Activated CD4-positive, alpha-beta memory T cell treated with anti-CD3 and anti-CD28 coated beads for 36 hours (primary cell): ENCODE data around the gene ARHGAP26. TPM values are rescaled to one million over a fixed set of nuclear protein-coding genes. Genes with fewer than 3 reads are reported as not detected.

Source experiments
- CTCF ChIA-PET: fragments of 350-600 bp; sonication (Branson Sonifier 250); formaldehyde crosslinking; loops from one replicate; lab custom pipeline; 2021; ENCODE audit warnings: antibody characterized with exemption, inconsistent platforms; lab: Charles Lee
- POLR2A ChIA-PET: fragments of 350-600 bp; sonication (Branson Sonifier 250); formaldehyde crosslinking; loops from one replicate; lab custom pipeline; 2021; ENCODE audit warnings: antibody characterized with exemption; lab: Charles Lee
- DNase-seq: peaks from one replicate; pipeline ENCODE4 v3.0.0-alpha.2; 2020
- H3K27ac Mint-ChIP-seq: one replicate; pipeline ENCODE4 v1.8.0; 2021; ENCODE audit warnings: mixed read lengths
- H3K27me3 Mint-ChIP-seq: one replicate; pipeline ENCODE4 v1.8.0; 2021; ENCODE audit warnings: mixed read lengths
- H3K36me3 Mint-ChIP-seq: one replicate; pipeline ENCODE4 v1.8.0; 2021; ENCODE audit warnings: mixed read lengths
- H3K4me1 Mint-ChIP-seq: one replicate; pipeline ENCODE4 v1.8.0; 2021; ENCODE audit warnings: low read depth, mixed read lengths
- H3K4me3 Mint-ChIP-seq: one replicate; pipeline ENCODE4 v1.8.0; 2021; ENCODE audit warnings: mild to moderate bottlenecking, mixed read lengths
- H3K9me3 Mint-ChIP-seq: one replicate; pipeline ENCODE4 v1.8.0; 2021; ENCODE audit warnings: mixed read lengths
- intact Hi-C: fragments of 100-400 bp; cut with micrococcal nuclease; formaldehyde crosslinking; loops from one replicate; pipeline ENCODE4 v1.15.1; 2023
- total RNA-seq, 2 experiments: library from RNA; stranded (reverse); gene quantifications; one replicate each; pipeline ENCODE4 v1.2.3, GENCODE V29; 2021

Gene ARHGAP26
- total RNA-seq, 2 experiments from 2014 or later: 16.4 to 16.9 TPM

DNA sequence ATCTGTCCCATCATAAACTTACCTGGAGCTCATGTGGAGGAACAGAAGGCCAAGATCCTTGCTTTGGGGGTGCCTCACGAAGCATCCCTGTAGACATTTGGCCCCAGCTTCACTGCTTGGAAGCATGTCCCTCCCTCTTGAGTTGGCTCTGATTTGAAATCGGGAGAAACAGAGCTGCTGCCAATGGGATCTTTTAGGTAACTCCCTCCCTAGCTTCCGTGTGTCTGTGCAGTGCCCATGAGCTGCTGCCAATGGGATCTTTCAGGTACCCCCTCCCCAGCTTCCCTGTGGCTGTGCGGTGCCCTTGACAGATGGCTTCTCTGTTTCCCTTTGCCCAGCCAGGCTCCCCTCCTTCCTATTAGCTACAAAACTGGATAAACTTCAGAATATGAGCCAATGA lies 455.3 kb downstream of the ARHGAP26 start:
- ChIA-PET CTCF (interaction anchor here (0.9 to 1.2 kb wide), 2 partner anchors 37 to 218 kb away, joined by 3 read pairs; no protein-coding TSS in a partner anchor), POLR2A (no interaction called here)
- Mint-ChIP-seq H3K27me3 (no peaks in the 10 kb centered on the region), H3K4me3 (no peak overlapping the region), H3K9me3 (no peaks in the 10 kb centered on the region), H3K4me1 (peaks cover 57% of the 10 kb centered on the region), H3K36me3 (peaks cover 2% of the 10 kb centered on the region), H3K27ac (no peak overlapping the region)
- DNase-seq: no peak
- intact Hi-C loops: no loop called here

DNA sequence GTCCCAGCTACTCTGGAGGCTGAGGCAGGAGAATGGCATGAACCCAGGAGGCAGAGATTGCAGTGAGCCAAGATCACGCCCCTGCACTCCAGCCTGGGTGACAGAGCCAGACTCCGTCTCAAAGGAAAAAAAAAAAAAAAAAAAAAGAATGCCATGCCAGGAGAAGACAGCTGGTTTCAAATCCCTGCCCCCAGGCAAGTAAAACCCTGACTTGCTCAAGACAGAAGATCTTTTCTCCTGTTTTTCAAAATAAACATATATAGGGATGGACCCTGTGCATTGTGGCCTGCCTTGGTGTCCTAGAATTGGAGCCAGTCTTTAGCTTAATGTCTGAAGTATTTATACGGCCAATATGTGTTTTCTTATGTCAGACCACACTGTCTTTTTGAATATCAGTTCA lies 456.2 kb downstream of the ARHGAP26 start:
- CTCF ChIA-PET: interaction anchor here (1.2 kb wide), 1 partner anchor 219 kb away, joined by 3 read pairs; no protein-coding TSS in a partner anchor
- intact Hi-C loops: no loop called here
- H3K4me1 Mint-ChIP-seq: peaks cover 56% of the 10 kb centered on the region
- H3K4me3 Mint-ChIP-seq: no peak overlapping the region
- H3K27me3 Mint-ChIP-seq: no peaks in the 10 kb centered on the region
- no peak overlapping the region for H3K27ac Mint-ChIP-seq
- POLR2A ChIA-PET: no interaction called here
- H3K9me3 Mint-ChIP-seq: no peaks in the 10 kb centered on the region
- DNase-seq: no peak
- H3K36me3 Mint-ChIP-seq: peaks cover 2% of the 10 kb centered on the region

DNA sequence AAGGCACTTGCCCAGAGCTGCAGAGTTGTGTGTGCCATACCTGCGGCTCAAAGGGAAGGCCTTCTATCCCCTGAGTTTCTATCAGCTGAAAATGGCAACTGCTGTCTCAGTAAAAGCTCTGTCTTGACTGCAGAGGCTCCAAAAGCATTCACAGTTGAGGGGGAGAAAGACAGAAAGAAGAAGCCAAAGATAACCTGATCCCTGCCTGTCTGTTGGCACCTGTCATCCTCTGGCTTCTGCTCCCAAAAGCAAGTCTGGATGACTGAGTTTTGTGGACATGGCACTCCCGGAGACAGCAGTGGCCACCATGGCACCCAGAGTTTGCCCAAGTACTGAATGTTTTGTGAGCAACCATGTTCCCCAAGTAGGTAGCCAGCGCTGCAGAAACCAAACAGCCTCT lies 456.7 kb downstream of the ARHGAP26 start:
- no peaks in the 10 kb centered on the region for H3K9me3 Mint-ChIP-seq
- DNase-seq: no peak
- ChIA-PET CTCF (no interaction called here), POLR2A (no interaction called here)
- H3K4me1 Mint-ChIP-seq: peaks cover 51% of the 10 kb centered on the region
- no peak overlapping the region for H3K27ac Mint-ChIP-seq
- intact Hi-C loops: no loop called here
- H3K36me3 Mint-ChIP-seq: peaks cover 2% of the 10 kb centered on the region
- H3K27me3 Mint-ChIP-seq: no peaks in the 10 kb centered on the region
- H3K4me3 Mint-ChIP-seq: no peak overlapping the region

DNA sequence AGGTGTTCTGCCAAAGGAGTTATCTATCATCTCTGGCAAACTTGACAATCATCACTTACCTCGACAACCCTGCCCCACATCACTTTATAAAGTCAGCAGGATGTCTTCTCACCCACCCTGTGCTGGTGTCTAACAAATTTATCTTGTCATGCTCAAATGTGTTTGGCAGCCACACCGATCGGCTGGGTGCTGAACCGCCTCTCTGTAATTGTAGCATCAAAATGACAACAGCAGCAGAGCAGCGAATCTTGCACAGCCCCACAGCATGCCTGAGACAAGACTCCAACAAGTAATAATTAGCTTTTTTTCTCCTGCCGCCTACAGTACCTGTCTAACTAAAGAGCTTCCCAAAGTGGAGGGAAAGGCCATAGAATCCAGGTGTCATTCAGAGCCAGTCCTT lies 457.1 kb downstream of the ARHGAP26 start:
- CTCF ChIA-PET: no interaction called here

DNA sequence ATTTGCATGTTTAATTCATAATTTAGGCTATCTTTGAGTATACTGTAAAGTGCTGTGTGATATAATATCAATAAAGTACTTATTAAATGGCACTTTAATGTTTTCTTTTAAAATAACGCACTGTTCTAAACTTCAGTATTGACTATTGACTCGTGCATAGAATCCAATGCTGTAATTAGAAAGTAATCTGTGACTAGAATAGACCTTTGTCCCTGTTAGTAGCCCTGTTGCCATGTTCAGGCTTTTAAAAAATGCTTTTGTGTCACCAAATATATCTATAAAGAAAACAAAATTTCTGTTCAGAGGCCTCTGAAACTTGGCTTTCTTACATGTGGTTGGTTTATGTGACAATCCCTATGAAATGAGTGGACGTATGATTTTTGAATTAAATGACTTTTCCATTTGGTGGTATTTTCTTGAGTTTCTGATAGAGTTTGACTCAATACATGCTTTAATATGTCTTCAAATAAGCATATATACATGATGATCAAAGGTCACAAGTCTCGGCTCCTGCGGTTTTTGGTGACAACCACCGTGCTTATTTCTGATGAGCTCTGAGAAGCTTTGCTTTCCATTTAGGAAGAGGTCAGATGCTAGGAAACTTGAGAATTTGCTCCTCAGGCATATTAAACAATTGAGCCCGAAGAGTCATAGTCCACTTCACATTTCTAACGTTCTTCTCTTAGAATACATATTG lies 458.6 kb downstream of the ARHGAP26 start:
- peak; percentile 76 for DNase-seq
- no peak overlapping the region for H3K4me3 Mint-ChIP-seq
- ChIA-PET CTCF (interaction anchor here (0.8 to 1.4 kb wide), 3 partner anchors 11 to 175 kb away, joined by 3 to 6 read pairs (median 3); partner anchors contain the start of gene NR3C1), POLR2A (interaction anchor here (0.8 to 2.1 kb wide), 5 partner anchors 8 to 227 kb away, joined by 3 to 12 read pairs (median 4); partner anchors contain the start of gene NR3C1)
- intact Hi-C loops: loop anchor here (1.0 kb wide), 1 partner anchor 11 kb away; no protein-coding TSS in a partner anchor
- H3K27me3 Mint-ChIP-seq: no peaks in the 10 kb centered on the region
- H3K4me1 Mint-ChIP-seq: peaks cover 32% of the 10 kb centered on the region
- H3K27ac Mint-ChIP-seq: peak overlapping the region; percentile 81
- H3K36me3 Mint-ChIP-seq: no peaks in the 10 kb centered on the region
- H3K9me3 Mint-ChIP-seq: no peaks in the 10 kb centered on the region

More for the DNA sequence above, 457.1 kb downstream of the ARHGAP26 start:
- no peaks in the 10 kb centered on the region for H3K9me3 Mint-ChIP-seq
- peaks cover 46% of the 10 kb centered on the region for H3K4me1 Mint-ChIP-seq
- no peaks in the 10 kb centered on the region for H3K27me3 Mint-ChIP-seq
- H3K36me3 Mint-ChIP-seq: peaks cover 2% of the 10 kb centered on the region
- POLR2A ChIA-PET: no interaction called here
- intact Hi-C loops: no loop called here
- H3K4me3 Mint-ChIP-seq: no peak overlapping the region
- no peak overlapping the region for H3K27ac Mint-ChIP-seq
- no peak for DNase-seq

DNA sequence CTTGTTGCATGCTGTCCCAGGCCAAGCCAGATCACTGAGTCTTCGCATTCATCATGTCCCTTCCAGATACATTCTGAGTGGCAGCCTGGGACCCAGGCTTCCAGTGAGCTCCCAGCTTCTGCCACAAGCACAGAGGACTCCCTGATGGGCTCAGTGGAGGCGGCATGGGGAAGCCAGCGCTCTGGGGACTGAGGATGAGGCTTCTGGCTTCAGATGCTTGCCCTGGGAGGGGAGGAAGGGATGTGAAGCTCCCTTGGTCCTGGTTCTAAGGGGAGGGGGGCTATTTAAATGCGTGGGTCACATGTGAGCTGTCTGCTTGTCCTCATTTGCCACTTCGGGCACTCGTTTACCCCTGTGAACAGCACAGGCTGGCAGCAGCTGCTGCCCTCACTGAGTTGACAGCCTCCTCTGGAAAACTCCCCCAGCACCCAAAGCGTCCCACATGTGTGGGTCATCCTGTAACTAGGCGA lies 459.3 kb downstream of the ARHGAP26 start:
- intact Hi-C loops: loop anchor here (1.0 kb wide), 1 partner anchor 12 kb away; no protein-coding TSS in a partner anchor
- Mint-ChIP-seq H3K27me3 (no peaks in the 10 kb centered on the region), H3K4me1 (peaks cover 29% of the 10 kb centered on the region), H3K9me3 (no peaks in the 10 kb centered on the region), H3K4me3 (peak overlapping the region; percentile 63), H3K27ac (peak overlapping the region; percentile 81), H3K36me3 (no peaks in the 10 kb centered on the region)
- CTCF ChIA-PET: interaction anchor here (1.1 to 1.4 kb wide), 2 partner anchors 12 to 174 kb away, joined by 3 to 6 read pairs; partner anchors contain the start of gene NR3C1
- DNase-seq: peak; percentile 24
- POLR2A ChIA-PET: interaction anchor here (0.8 to 2.1 kb wide), 6 partner anchors 9 to 227 kb away, joined by 3 to 12 read pairs (median 4); partner anchors contain the start of gene NR3C1

DNA sequence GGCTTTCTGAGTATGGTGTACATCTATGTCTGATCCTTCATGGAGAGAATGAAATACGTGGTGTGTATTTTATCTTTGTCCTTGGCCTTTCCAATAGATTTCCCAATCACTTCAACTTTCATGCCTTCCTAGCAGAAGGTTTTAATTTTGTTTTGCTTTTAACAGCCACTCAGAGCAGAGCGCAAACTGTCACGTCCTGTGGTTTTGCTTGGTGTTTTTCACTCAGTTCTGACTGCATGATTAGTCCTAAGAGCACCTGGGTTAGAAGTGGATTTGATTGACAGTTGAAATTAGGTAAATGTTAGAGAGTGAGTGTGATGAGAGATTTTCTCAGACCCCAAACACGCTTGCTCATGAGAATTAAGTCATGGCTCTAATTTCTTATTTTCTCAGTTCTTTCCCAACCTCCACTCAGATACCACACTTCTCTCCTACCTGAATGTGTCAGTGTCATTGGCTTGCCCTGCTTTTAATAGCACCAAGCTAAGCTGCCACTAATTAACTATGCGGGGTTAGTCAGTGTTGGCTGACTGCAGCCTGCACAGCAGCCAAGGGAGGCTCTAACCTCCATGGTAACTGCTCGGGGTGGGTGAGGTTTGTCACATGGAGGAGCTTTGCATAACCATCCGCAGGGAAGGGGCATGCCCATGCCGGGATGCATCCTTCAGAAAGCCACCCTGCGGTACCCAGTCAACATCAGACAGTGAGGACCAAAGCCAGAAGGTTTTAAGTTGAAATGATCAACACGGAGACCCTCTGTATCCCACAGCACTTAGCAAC lies 459.9 kb downstream of the ARHGAP26 start:
- intact Hi-C loops: loop anchor here (1.0 to 2.0 kb wide), 3 partner anchors 8 to 31 kb away; no protein-coding TSS in a partner anchor
- DNase-seq: peak; percentile 71
- peak overlapping the region; percentile 63 for H3K4me3 Mint-ChIP-seq
- H3K36me3 Mint-ChIP-seq: no peaks in the 10 kb centered on the region
- H3K4me1 Mint-ChIP-seq: peaks cover 29% of the 10 kb centered on the region
- ChIA-PET POLR2A (interaction anchor here (1.0 to 2.1 kb wide), 3 partner anchors 10 to 206 kb away, joined by 3 to 12 read pairs (median 6); no protein-coding TSS in a partner anchor), CTCF (interaction anchor here (0.9 to 1.1 kb wide), 2 partner anchors 173 to 174 kb away, joined by 4 to 6 read pairs; partner anchors contain the start of gene NR3C1)
- H3K27me3 Mint-ChIP-seq: no peaks in the 10 kb centered on the region
- H3K9me3 Mint-ChIP-seq: no peaks in the 10 kb centered on the region
- peak overlapping the region; percentile 81 for H3K27ac Mint-ChIP-seq

DNA sequence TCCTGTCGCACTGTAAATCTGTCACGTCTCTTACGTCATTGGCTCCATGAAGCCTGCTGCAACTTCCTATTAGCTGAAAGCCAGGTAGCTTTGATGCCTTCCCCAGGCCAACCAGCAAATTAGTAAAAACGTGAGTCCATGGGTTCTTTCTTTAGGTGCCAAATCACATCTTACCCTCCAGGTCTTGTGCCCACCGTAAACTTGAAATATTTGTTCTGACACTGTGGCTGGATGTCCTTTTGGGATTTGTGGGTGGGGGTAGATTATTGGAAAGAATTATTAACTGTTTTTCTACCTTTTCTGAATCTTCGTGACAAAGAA lies 460.5 kb downstream of the ARHGAP26 start:
- peaks cover 29% of the 10 kb centered on the region for H3K4me1 Mint-ChIP-seq
- H3K27me3 Mint-ChIP-seq: no peaks in the 10 kb centered on the region
- ChIA-PET CTCF (interaction anchor here (0.9 kb wide), 1 partner anchor 173 kb away, joined by 4 read pairs; the partner anchor contains the start of gene NR3C1), POLR2A (interaction anchor here (1.0 kb wide), 1 partner anchor 206 kb away, joined by 3 read pairs; no protein-coding TSS in a partner anchor)
- H3K4me3 Mint-ChIP-seq: no peak overlapping the region
- H3K9me3 Mint-ChIP-seq: no peaks in the 10 kb centered on the region
- intact Hi-C loops: loop anchor here (1.0 to 2.0 kb wide), 2 partner anchors 8 to 30 kb away; no protein-coding TSS in a partner anchor
- no peak for DNase-seq
- H3K27ac Mint-ChIP-seq: no peak overlapping the region
- H3K36me3 Mint-ChIP-seq: no peaks in the 10 kb centered on the region

DNA sequence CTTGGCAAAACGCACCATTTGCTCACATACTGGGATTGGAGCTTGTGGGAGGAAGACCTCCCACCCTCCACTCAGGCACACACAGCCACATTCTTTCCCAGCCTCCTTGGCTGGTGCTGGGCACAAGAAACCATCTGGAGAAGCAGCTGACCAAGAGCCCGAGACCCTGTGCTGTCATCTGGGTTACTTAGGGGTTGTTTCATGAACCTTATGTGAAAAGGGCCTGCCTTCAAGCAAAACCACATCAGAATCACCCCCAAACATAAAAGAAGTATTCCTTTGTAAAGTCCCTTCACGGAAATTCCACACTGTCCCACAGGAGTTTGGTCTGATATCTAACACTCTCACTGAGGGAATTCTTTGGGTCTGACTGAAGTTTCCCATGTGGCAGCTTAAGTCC lies 461.2 kb downstream of the ARHGAP26 start:
- Mint-ChIP-seq H3K27ac (no peak overlapping the region), H3K4me3 (no peak overlapping the region), H3K36me3 (no peaks in the 10 kb centered on the region), H3K9me3 (no peaks in the 10 kb centered on the region), H3K4me1 (peaks cover 29% of the 10 kb centered on the region), H3K27me3 (no peaks in the 10 kb centered on the region)
- ChIA-PET POLR2A (interaction anchor here (0.6 kb wide), 1 partner anchor 56 kb away, joined by 3 read pairs; no protein-coding TSS in a partner anchor), CTCF (no interaction called here)
- intact Hi-C loops: loop anchor here (2.0 kb wide), 1 partner anchor 29 kb away; no protein-coding TSS in a partner anchor
- no peak for DNase-seq

DNA sequence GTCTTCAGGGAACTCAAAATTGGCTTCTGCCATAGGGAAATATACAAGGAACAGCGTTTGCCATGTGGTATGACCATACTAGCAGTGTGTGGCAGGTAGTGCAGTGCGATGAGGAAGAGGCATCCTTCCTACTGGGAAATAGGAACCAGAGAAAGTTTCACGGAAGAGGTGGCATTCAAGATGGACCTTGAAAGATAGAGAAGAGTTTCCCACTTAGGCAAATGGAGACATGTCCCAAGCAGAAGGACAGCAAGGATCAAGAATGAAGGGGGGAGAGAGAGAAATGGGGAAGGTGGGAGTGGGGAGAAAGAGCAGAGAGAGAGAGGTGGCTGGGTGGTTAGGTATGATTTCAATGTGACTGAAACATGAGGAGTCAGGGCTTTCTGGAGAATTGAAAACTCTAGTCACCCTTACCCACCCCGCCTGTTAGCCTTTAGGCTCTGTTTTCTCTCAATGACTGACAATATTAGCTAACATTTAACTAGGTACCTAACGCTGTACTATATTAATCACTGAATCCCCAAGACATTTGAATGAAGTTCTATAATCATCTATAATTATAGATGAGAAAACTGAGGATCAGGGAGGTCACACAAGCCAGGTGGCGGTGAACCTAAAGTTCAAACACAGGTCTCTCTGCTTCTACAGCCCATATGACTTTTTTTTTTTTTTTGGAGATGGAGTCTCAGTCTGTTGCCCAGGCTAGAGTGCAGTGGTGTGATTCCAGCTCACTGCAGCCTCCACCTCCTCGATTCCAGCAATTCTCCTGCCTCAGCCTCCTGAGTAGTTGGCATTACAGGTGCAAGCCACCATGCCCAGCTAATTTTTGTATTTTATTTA lies 462.0 kb downstream of the ARHGAP26 start:
- Mint-ChIP-seq H3K27me3 (no peaks in the 10 kb centered on the region), H3K4me3 (no peak overlapping the region), H3K4me1 (peaks cover 29% of the 10 kb centered on the region), H3K36me3 (no peaks in the 10 kb centered on the region), H3K27ac (no peak overlapping the region), H3K9me3 (no peaks in the 10 kb centered on the region)
- ChIA-PET POLR2A (interaction anchor here (0.6 kb wide), 1 partner anchor 55 kb away, joined by 3 read pairs; no protein-coding TSS in a partner anchor), CTCF (no interaction called here)
- intact Hi-C loops: loop anchor here (2.0 kb wide), 1 partner anchor 29 kb away; no protein-coding TSS in a partner anchor
- no peak for DNase-seq

DNA sequence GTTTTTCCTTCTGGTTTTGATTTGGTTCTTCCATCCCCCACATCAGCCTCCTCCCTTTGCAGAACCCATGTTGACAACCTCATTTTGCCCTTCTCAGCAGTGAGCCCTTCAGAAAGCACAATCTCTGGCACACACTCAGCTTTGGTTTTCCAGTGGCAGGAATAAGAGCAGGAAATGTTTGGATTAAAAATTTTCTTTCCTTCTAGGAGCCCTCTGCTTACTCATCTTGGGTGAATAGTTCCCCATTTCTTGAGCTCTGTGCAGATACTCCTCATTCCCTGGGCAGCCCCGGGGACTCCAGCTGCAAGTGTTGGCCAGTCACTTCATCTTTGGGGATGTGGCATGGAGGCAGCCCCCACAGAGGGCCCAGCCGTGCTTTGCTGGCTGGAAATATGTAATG lies 462.9 kb downstream of the ARHGAP26 start:
- H3K9me3 Mint-ChIP-seq: no peaks in the 10 kb centered on the region
- CTCF ChIA-PET: no interaction called here
- no peaks in the 10 kb centered on the region for H3K27me3 Mint-ChIP-seq

More for the DNA sequence above, 462.9 kb downstream of the ARHGAP26 start:
- intact Hi-C loops: no loop called here
- POLR2A ChIA-PET: no interaction called here
- Mint-ChIP-seq H3K4me1 (peaks cover 29% of the 10 kb centered on the region), H3K4me3 (no peak overlapping the region), H3K36me3 (no peaks in the 10 kb centered on the region), H3K27ac (no peak overlapping the region)
- DNase-seq: no peak
